ENCODE results near the gene BATF3.

GRCh38 chr1:212647004-212647403 lies 52.6 kb downstream of the BATF3 start:
- no peak for TF ChIP-seq CTCF (IDR thresholded peaks at IDR 0.05)
- TF ChIP-seq IRF2 (CRISPR knock-in tag; IDR thresholded peaks at IDR 0.05; ENCODE audit: borderline replicate concordance, low read depth): no peak
- no peak for TF ChIP-seq ATF2 (CRISPR knock-in tag; IDR thresholded peaks at IDR 0.05; ENCODE audit: borderline replicate concordance, low read depth)
- TF ChIP-seq USF2 (CRISPR knock-in tag; IDR thresholded peaks at IDR 0.05): no peak
- no peak for TF ChIP-seq KAT7 (CRISPR knock-in tag; IDR thresholded peaks at IDR 0.05; ENCODE audit: borderline replicate concordance)
